Mucosa of stomach (tissue), 1 donor: ENCODE measurements around the gene EFNB3.

Experiments
- H3K27me3 ChIP-seq: one replicate; pipeline ENCODE4 v1.7.0; 2013; ENCODE audit warnings: mild to moderate bottlenecking, low read length; ENCODE audit not compliant: control insufficient read depth, insufficient read depth
- H3K36me3 ChIP-seq: one replicate; pipeline ENCODE4 v1.7.0; 2013; ENCODE audit warnings: low read length; ENCODE audit not compliant: control insufficient read depth, insufficient read depth
- H3K4me1 ChIP-seq: one replicate; pipeline ENCODE4 v1.7.0; 2013; ENCODE audit warnings: mild to moderate bottlenecking, low read length; ENCODE audit not compliant: control insufficient read depth, insufficient read depth
- H3K4me3 ChIP-seq: one replicate; pipeline ENCODE4 v1.7.0; 2013; ENCODE audit warnings: low read length
- H3K9ac ChIP-seq: one replicate; pipeline ENCODE4 v1.7.0; 2013; ENCODE audit warnings: mild to moderate bottlenecking, low read length, moderate library complexity
- H3K9me3 ChIP-seq: one replicate; pipeline ENCODE4 v1.7.0; 2013; ENCODE audit warnings: mild to moderate bottlenecking, low read length, moderate library complexity; ENCODE audit not compliant: control insufficient read depth
- donor health status: Pancreatic carcinoma.

Gene EFNB3

GRCh38 chr17:7704601-7705268 is at the start of gene EFNB3:
Gene EFNB3, plus strand, starts transcription at chr17:7705202. Its CDS starts 397 bp downstream, at chr17:7705599.
- Histone ChIP-seq H3K9me3 (no peaks in the 10 kb centered on the region), H3K4me1 (peaks cover 6% of the 10 kb centered on the region), H3K27me3 (peaks cover 48% of the 10 kb centered on the region), H3K36me3 (no peaks in the 10 kb centered on the region), H3K4me3 (no peak within 1 kb of the TSS), H3K9ac (no peak within 1 kb of the TSS)

GRCh38 chr17:7655541-7655840 is 49.5 kb upstream of the EFNB3 start:
- Histone ChIP-seq H3K27me3 (peaks cover 38% of the 10 kb centered on the region), H3K9me3 (no peaks in the 10 kb centered on the region), H3K9ac (no peak overlapping the region), H3K36me3 (no peaks in the 10 kb centered on the region), H3K4me1 (peaks cover 12% of the 10 kb centered on the region), H3K4me3 (no peak overlapping the region)

GRCh38 chr17:7656958-7657609 is 47.9 kb upstream of the EFNB3 start:
- H3K9ac ChIP-seq, result no peak overlapping the region
- H3K27me3 ChIP-seq, result peaks cover 22% of the 10 kb centered on the region
- H3K4me1 ChIP-seq, result no peaks in the 10 kb centered on the region

GRCh38 chr17:7667656-7668406 is 37.2 kb upstream of the EFNB3 start:
- Histone ChIP-seq H3K27me3 (no peaks in the 10 kb centered on the region), H3K9me3 (no peaks in the 10 kb centered on the region), H3K9ac (no peak overlapping the region), H3K36me3 (no peaks in the 10 kb centered on the region), H3K4me3 (no peak overlapping the region), H3K4me1 (peaks cover 3% of the 10 kb centered on the region)

More at GRCh38 chr17:7656958-7657609, 47.9 kb upstream of the EFNB3 start:
- no peaks in the 10 kb centered on the region for H3K9me3 ChIP-seq
- H3K36me3 ChIP-seq, result no peaks in the 10 kb centered on the region
- H3K4me3 ChIP-seq, result no peak overlapping the region

GRCh38 chr17:7668482-7668881 is 36.5 kb upstream of the EFNB3 start:
- no peak overlapping the region for H3K9ac ChIP-seq
- H3K36me3 ChIP-seq, result peaks cover under 1% of the 10 kb centered on the region
- H3K4me3 ChIP-seq, result no peak overlapping the region
- no peaks in the 10 kb centered on the region for H3K9me3 ChIP-seq
- H3K4me1 ChIP-seq, result peaks cover 3% of the 10 kb centered on the region
- H3K27me3 ChIP-seq, result no peaks in the 10 kb centered on the region

- no peaks in the 10 kb centered on the region for H3K9me3 ChIP-seq
- H3K36me3 ChIP-seq, result peaks cover 10% of the 10 kb centered on the region
- no peak overlapping the region for H3K9ac ChIP-seq
- H3K4me3 ChIP-seq, result no peak overlapping the region
- no peaks in the 10 kb centered on the region for H3K27me3 ChIP-seq
- peaks cover 2% of the 10 kb centered on the region for H3K4me1 ChIP-seq
Observed at GRCh38 chr17:7673239-7673638, 31.8 kb upstream of the EFNB3 start.

GRCh38 chr17:7674934-7675333 is 30.1 kb upstream of the EFNB3 start:
- H3K4me3 ChIP-seq, result no peak overlapping the region
- H3K4me1 ChIP-seq, result peaks cover 2% of the 10 kb centered on the region
- no peaks in the 10 kb centered on the region for H3K27me3 ChIP-seq
- no peaks in the 10 kb centered on the region for H3K9me3 ChIP-seq
- no peak overlapping the region for H3K9ac ChIP-seq
- H3K36me3 ChIP-seq, result peaks cover 10% of the 10 kb centered on the region

GRCh38 chr17:7676533-7676932 is 28.5 kb upstream of the EFNB3 start:
- no peak overlapping the region for H3K4me3 ChIP-seq
- H3K9ac ChIP-seq, result no peak overlapping the region
- peaks cover 2% of the 10 kb centered on the region for H3K4me1 ChIP-seq
- no peaks in the 10 kb centered on the region for H3K9me3 ChIP-seq
- H3K36me3 ChIP-seq, result peaks cover 10% of the 10 kb centered on the region
- H3K27me3 ChIP-seq, result no peaks in the 10 kb centered on the region

GRCh38 chr17:7677388-7678067 is 27.5 kb upstream of the EFNB3 start:
- no peaks in the 10 kb centered on the region for H3K27me3 ChIP-seq
- no peaks in the 10 kb centered on the region for H3K9me3 ChIP-seq
- no peak overlapping the region for H3K4me3 ChIP-seq
- H3K9ac ChIP-seq, result no peak overlapping the region
- H3K4me1 ChIP-seq, result peaks cover 2% of the 10 kb centered on the region
- H3K36me3 ChIP-seq, result peaks cover 10% of the 10 kb centered on the region

GRCh38 chr17:7684851-7685532 is 20.0 kb upstream of the EFNB3 start:
- Histone ChIP-seq H3K27me3 (no peaks in the 10 kb centered on the region), H3K4me1 (peaks cover 10% of the 10 kb centered on the region), H3K36me3 (no peaks in the 10 kb centered on the region), H3K9me3 (no peaks in the 10 kb centered on the region), H3K9ac (peak overlapping the region; percentile 96), H3K4me3 (peak overlapping the region; percentile 97)

- H3K4me3 ChIP-seq, result peak overlapping the region; percentile 97
- H3K9ac ChIP-seq, result peak overlapping the region; percentile 96
- no peaks in the 10 kb centered on the region for H3K27me3 ChIP-seq
- H3K9me3 ChIP-seq, result no peaks in the 10 kb centered on the region
- H3K36me3 ChIP-seq, result no peaks in the 10 kb centered on the region
- H3K4me1 ChIP-seq, result peaks cover 10% of the 10 kb centered on the region
Observed at GRCh38 chr17:7685533-7686221, 19.3 kb upstream of the EFNB3 start.
